HUES48 (cell line): ENCODE measurements around the gene RPL10A.

ENCODE experiments used
- H3K27ac ChIP-seq: one replicate; pipeline ENCODE4 v1.7.0; 2013; ENCODE audit warnings: low read depth, low read length, inconsistent platforms
- H3K27me3 ChIP-seq: 2 replicates; pipeline ENCODE4 v1.6.1; 2013; ENCODE audit warnings: mild to moderate bottlenecking, low read length; ENCODE audit not compliant: control insufficient read depth, insufficient read depth
- H3K36me3 ChIP-seq: 2 replicates; pipeline ENCODE4 v1.6.1; 2013; ENCODE audit warnings: low read length; ENCODE audit not compliant: control insufficient read depth, insufficient read depth
- H3K4me1 ChIP-seq: 2 replicates; pipeline ENCODE4 v1.6.1; 2013; ENCODE audit warnings: mild to moderate bottlenecking, low read length; ENCODE audit not compliant: control insufficient read depth, insufficient read depth
- H3K4me3 ChIP-seq: 2 replicates; pipeline ENCODE4 v1.5.1; 2013; ENCODE audit warnings: mild to moderate bottlenecking, low read depth, low read length
- H3K9ac ChIP-seq: 2 replicates; pipeline ENCODE4 v1.6.1; 2013; ENCODE audit warnings: mild to moderate bottlenecking, low read depth, low read length, moderate library complexity
- H3K9me3 ChIP-seq: 2 replicates; pipeline ENCODE4 v1.6.1; 2013; ENCODE audit warnings: low read length; ENCODE audit not compliant: control insufficient read depth, insufficient read depth

RPL10A gene

DNA sequence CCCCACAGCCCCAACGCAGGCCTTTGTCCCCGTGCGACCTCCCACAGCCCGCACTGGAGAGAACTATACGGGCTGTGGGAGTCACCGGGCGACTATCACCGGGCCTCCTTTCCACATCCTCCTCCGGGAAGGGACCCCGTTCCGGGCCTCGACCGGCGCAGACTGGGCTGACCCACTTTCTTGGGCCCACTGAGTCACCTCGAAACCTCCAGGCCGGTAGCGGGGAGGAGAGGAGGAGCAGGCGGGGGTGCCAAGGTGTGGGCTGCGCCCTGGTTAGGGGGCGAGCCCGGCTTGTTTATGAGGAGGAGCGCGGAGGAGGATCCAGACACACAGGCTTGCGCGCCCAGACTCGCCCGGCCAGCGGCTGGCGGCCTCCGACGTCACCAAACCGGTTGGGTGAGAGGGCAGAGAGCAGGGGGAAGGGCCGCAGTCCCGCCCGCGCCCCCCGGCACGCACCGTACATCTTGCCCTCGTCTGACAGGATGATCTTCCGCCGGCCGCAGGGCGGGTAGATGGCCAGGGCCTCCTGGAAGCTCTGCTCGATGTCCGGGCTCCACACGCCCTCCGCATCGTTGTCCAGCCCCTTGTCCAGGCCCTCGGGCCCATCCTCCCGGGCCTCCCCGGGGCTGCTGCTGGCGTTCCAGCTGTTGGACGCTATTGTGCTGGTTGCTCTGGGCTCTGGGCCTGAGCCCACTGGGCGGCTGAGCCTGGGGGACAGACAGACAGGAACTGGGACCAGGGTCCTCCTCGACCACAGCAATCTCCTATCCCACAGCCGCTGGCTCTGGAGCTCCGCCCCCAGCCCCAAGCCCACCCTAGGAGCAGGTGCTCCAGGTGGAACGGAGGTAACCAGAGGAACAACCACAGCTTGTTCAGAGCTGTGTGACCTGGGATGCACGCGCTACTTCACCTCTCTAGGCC lies 18.1 kb downstream of the RPL10A start:
- Histone ChIP-seq H3K9me3 (no peaks in the 10 kb centered on the region), H3K27ac (peak overlapping the region; percentile 96), H3K4me1 (peaks cover 54% of the 10 kb centered on the region), H3K36me3 (peaks cover 9% of the 10 kb centered on the region), H3K9ac (peak overlapping the region; percentile 84), H3K4me3 (peak overlapping the region; percentile 55), H3K27me3 (no peaks in the 10 kb centered on the region)

DNA sequence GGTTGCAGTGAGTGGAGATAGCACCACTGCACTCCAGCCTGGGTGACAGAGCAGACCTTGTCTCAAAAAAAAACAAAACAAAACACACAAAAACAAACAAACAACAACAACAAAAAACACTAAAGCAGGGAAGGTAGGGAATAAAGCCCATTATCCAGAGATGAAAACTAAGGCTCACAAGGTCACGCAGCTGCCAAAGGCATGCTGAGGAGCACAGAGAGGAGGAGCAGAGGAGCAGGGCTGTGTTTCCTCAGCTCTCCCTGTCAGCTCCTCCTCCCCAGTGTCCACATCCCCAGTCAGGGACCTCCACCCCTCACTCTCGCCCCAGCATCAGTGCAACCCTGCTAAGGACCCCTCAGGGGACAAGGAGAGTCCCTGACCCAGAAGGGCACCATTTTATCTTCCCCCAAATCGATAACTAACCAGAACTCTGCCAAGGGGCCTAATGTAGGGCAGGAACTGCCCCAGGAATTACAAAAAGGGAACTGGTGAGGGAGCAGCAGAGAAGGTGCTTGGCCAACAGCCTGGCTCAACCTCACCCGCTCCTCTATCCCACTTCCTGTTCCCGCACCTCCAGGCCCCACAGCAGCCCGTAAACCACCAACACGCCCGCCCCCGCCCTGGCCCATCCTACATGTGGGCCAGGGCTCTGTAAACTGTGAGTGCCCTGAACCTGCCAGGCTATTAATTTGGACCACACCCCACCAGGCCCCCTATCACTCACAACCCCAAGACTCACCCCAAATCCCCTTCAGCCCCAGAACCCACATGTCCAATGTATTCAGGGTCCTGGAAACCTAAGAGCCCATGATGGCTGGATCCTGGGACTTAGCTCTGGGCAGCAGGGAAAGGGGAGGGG lies 19.7 kb downstream of the RPL10A start:
- no peak overlapping the region for H3K9ac ChIP-seq
- peak overlapping the region; percentile 46 for H3K27ac ChIP-seq
- peaks cover 3% of the 10 kb centered on the region for H3K36me3 ChIP-seq
- peaks cover 71% of the 10 kb centered on the region for H3K4me1 ChIP-seq
- no peaks in the 10 kb centered on the region for H3K27me3 ChIP-seq
- no peak overlapping the region for H3K4me3 ChIP-seq
- no peaks in the 10 kb centered on the region for H3K9me3 ChIP-seq

DNA sequence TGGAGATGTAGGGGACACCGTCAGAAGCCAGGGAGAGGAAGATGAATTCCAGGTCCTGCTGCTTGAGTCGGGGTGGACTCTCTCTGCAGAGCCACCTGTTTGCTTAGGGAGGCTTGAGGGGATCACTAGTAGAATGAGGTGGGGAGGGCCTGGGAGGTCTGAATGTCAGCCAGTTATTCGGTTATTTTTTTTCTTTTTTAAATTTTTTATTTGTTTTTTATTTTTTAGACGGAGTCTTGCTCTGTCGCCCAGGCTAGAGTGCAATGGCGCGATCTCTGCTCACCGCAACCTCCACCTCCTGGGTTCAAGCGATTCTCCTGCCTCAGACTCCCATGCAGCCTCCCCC lies 20.3 kb downstream of the RPL10A start:
- no peaks in the 10 kb centered on the region for H3K36me3 ChIP-seq
- peak overlapping the region; percentile 46 for H3K27ac ChIP-seq
- no peaks in the 10 kb centered on the region for H3K9me3 ChIP-seq
- H3K4me1 ChIP-seq: peaks cover 77% of the 10 kb centered on the region
- no peak overlapping the region for H3K9ac ChIP-seq
- H3K4me3 ChIP-seq: no peak overlapping the region
- no peaks in the 10 kb centered on the region for H3K27me3 ChIP-seq

GRCh38 chr6:35489066-35489465 lies 20.9 kb downstream of the RPL10A start:
- no peaks in the 10 kb centered on the region for H3K27me3 ChIP-seq
- H3K4me1 ChIP-seq: peaks cover 82% of the 10 kb centered on the region
- no peaks in the 10 kb centered on the region for H3K9me3 ChIP-seq
- no peak overlapping the region for H3K9ac ChIP-seq
- peak overlapping the region; percentile 73 for H3K27ac ChIP-seq
- H3K36me3 ChIP-seq: no peaks in the 10 kb centered on the region
- no peak overlapping the region for H3K4me3 ChIP-seq

GRCh38 chr6:35489995-35490791 lies 22.0 kb downstream of the RPL10A start:
- peak overlapping the region; percentile 74 for H3K9ac ChIP-seq
- H3K36me3 ChIP-seq: no peaks in the 10 kb centered on the region
- H3K27me3 ChIP-seq: peaks cover 2% of the 10 kb centered on the region; the same call in 1 of the 2 replicates
- peaks cover 85% of the 10 kb centered on the region for H3K4me1 ChIP-seq
- peak overlapping the region; percentile 96 for H3K27ac ChIP-seq
- peak overlapping the region; percentile 55 for H3K4me3 ChIP-seq
- no peaks in the 10 kb centered on the region for H3K9me3 ChIP-seq

- Histone ChIP-seq H3K36me3 (no peaks in the 10 kb centered on the region), H3K9me3 (no peaks in the 10 kb centered on the region), H3K27me3 (peaks cover 6% of the 10 kb centered on the region; the same call in 1 of the 2 replicates), H3K4me1 (peaks cover 86% of the 10 kb centered on the region), H3K9ac (peak overlapping the region; percentile 74), H3K4me3 (peak overlapping the region; percentile 55), H3K27ac (peak overlapping the region; percentile 96)
Measured at GRCh38 chr6:35490821-35491557, 22.8 kb downstream of the RPL10A start.

- Histone ChIP-seq H3K27ac (peak overlapping the region; percentile 55), H3K4me1 (peaks cover 81% of the 10 kb centered on the region), H3K9me3 (no peaks in the 10 kb centered on the region), H3K27me3 (peaks cover 6% of the 10 kb centered on the region; the same call in 1 of the 2 replicates), H3K4me3 (0 out of 2 replicates have a peak overlapping the region, but pooled peaks have one; percentile 23), H3K36me3 (no peaks in the 10 kb centered on the region), H3K9ac (no peak overlapping the region)
Measured at GRCh38 chr6:35491558-35492257, 23.5 kb downstream of the RPL10A start.

DNA sequence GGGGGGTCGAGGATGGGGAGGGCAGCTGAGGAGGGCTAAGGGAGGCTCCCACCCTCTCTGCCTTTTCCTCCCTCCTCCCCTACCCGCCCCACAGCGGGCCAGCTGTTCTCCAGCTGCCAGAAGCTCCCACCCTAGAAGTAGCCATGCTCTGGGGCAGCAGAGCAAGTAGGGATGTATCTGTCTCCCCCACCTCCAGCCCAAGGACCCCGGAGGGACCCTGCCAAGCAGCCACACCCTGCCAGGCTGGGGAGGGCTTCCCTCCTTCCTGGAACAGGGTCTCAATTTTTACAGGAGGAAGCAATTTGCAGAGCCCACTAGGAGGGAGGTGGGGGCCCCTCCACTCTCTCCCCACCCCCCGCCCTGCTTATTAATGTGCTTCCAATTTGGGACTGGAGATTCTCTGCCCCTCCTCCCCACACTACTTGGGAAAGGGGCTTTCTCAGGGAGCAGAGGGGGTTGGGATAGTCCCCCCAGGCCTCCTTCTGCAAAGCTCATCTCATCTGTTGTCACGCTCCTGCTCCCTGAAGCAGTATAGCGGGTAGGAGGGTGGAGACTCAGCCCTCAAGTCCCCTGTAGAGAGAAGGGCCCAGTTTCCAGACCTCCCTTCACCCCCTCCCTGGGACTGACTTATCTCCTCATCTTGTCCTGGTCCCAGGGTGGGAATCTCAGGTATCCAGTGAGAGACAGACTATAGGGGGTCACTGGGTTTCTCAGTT lies 24.2 kb downstream of the RPL10A start:
- no peak overlapping the region for H3K9ac ChIP-seq
- H3K27ac ChIP-seq: peak overlapping the region; percentile 55
- H3K4me3 ChIP-seq: 0 out of 2 replicates have a peak overlapping the region, but pooled peaks have one; percentile 23
- H3K9me3 ChIP-seq: no peaks in the 10 kb centered on the region
- peaks cover 6% of the 10 kb centered on the region; the same call in 1 of the 2 replicates for H3K27me3 ChIP-seq
- no peaks in the 10 kb centered on the region for H3K36me3 ChIP-seq
- peaks cover 75% of the 10 kb centered on the region for H3K4me1 ChIP-seq

GRCh38 chr6:35492974-35493284 lies 24.7 kb downstream of the RPL10A start:
- Histone ChIP-seq H3K4me3 (no peak overlapping the region), H3K27ac (peak overlapping the region; percentile 55), H3K36me3 (no peaks in the 10 kb centered on the region), H3K9me3 (no peaks in the 10 kb centered on the region), H3K9ac (no peak overlapping the region), H3K4me1 (peaks cover 70% of the 10 kb centered on the region), H3K27me3 (peaks cover 6% of the 10 kb centered on the region; the same call in 1 of the 2 replicates)
